SKM-1 (cell line): Measurements from ENCODE around the gene RNF152.
"Not testable (repeated sequence)": the region's sequence is repeated elsewhere in the genome, so short reads cannot be mapped to it uniquely, and the experiment has no call there.

Experiments used
- DNase-seq: peaks from one replicate; lab custom pipeline; 2025; ENCODE audit not compliant: unreplicated experiment; lab: John Stamatoyannopoulos, UW

Gene RNF152

DNA sequence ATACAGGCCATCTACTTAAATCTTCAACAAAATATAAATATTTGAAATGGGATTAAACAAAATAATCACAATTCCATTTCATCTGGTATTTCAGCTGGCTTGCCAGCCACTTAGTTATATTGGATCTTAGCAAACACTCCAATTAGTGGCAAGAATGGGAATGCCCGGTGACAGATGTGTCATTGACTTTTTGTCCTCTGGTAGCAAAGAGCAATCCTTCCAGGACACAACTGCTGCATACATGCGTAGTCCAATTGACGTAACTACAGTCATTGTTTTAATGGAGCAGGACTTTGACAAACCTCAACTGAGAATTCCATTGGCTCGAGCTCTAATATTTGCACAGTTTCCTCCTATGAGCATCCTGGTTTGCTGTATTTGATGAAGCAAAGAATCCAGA is 69.9 kb downstream of the RNF152 start:
- no peak for DNase-seq

DNA sequence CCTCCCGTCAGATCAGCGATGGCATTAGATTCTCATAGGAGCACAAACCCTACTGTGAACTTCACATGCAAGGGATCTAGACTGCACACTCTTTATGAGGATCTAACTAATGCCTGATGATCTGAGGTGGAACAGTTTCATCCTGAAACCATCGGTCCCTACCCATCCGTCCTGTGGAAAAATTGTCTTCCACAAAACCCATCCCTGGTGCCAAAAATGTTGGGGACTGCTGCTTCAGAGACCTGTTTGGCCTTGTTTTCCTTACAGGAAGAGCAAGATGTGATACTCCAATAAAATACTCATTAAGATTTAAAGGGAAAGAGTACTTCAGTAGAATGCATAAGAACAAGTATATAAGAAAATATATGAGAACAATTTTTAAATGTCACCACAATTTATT is 71.1 kb downstream of the RNF152 start:
- no peak for DNase-seq

DNA sequence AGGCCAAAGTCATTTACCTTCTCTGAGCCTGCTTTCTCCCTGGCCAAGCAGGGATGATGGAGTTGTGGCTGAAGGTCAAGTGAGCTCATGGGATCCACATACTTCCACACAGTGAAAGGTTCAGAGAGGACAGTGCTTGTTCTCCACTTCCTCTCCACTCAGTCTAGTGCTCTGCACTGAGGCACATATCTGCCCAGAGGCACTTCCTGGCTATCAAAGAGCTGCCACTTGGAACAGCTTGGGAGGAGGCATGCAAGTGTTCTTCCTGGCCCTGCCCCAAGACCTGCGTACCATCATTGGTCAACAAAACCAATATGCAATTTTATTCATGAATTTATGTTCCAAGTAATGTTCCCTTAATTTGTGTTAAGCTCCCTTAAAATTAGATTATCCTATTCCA is 71.9 kb downstream of the RNF152 start:
- no peak for DNase-seq

DNA sequence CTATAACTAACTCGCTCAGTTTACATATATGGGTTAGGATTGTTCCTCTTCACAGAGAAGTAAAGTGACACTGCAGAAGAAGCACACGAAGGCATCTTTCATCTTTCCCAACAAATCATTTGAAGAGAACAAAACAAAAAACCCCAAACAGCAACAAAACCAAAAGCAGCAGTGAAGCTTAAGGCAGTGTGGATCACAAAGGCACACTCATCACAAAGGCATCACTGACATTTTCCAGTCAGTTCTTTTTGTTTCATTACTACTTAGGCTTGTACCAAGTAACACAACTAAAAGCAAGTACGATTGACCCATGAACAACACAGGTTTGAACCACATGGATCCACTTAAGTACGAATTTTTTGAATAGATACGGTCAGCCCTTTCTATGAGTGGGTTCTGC is 75.7 kb downstream of the RNF152 start:
- DNase-seq, result no peak

DNA sequence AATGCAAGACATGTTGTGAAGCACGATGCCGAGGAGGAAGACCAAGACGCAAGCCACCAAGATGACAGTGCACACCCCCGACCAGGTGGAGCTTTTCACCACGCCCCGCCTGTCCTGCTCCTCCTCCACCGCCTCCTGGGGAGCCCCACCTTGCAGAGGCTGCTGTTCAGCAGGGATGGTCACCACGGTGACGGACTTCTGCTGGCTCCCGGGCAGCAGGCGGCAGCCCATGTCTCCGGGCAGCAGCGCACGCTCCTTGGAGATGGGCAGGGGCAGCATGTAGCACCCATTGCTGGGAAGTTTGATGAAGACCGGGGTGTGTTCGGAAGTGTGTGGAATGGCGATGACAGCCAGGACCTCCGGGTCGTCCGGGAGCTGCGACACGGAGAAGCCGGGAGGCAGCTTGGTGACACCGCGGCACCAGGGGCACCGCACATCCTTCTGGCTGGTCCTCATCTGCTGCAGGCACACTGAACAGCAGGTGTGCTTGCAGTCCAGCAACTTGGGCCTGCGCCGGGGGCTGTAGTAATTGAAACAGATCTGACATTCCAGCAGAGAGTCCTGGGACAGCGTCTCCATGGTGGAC is 76.8 kb downstream of the RNF152 start:
- DNase-seq, result no peak

DNA sequence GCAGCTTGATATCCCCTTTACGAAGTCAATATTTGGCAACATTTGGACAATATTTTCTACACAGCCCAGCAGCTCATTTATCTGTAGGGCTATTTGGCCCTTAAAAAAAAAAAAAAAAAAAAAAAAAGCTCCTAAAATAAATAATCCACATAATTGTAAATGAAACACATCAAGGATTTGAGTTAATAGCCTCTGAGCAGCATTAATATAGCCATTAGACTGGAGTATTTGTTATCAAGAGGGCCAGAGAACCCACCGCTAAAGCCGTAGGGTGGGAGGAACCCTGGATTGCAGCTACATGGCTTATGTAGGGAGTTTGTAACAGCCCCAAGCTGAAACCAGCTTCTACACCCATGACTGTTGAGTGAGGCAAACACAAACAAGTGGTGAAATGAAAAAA is 84.5 kb downstream of the RNF152 start:
- DNase-seq, result no peak

DNA sequence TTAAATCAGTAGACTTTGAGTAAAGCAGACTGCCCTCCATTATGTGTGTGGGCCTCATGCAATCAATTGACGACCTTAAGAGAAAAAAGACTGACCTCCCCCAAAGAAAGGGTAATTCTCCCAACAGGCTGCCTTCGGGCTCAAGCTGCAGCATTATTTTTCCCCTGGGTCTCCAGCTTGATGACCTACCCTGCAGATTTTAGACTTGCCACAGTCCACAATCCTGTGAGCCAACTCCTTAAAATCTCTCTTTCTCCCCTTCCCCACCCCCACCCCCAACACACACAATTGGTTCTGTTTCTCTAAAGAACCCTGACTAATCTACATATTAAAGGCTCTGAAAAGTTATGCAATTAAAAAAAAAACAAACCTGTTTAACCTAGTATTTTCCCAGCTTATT is 89.4 kb downstream of the RNF152 start:
- no peak for DNase-seq

DNA sequence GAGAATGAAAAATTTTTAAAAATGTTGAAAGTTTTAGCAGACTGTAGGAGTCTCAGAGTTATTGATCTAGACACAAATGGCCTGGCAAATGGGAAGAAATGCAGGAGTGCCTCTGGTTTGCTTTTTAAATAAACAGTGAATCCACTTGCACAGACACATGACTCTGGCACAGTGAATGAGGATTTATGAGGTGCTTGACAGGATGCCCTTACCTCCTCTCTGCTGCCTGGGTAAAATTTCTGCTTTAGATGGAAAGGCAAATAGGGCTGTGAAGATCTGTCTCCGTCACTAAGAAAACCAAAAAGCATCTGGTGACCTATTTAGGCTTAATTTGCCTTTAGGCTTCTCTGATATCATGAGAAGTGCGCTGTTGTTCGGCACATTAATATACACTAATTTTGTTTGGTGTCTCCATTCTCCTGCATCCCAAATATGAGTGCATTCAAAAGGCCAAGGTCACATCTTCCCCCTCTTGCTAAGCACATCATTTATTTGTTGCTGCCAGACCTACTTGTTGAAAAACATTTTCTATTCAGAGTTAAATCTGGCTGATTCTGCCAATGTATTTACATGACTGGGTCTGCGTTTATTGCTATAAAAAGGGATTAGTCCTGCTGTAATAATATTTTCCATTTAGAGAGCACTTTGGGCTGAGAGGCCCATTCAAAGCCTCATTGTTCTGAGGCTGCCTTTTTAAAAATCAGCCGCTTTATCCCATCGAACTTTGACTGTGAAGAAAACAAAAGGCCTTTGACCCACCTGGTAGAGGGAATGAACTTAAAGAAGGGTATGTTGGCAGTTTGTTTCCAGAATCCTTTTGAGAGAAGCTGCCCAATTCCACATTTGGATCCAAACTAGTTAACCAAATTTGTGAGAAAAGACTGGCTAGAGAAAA is 94.9 kb downstream of the RNF152 start:
- no peak for DNase-seq

DNA sequence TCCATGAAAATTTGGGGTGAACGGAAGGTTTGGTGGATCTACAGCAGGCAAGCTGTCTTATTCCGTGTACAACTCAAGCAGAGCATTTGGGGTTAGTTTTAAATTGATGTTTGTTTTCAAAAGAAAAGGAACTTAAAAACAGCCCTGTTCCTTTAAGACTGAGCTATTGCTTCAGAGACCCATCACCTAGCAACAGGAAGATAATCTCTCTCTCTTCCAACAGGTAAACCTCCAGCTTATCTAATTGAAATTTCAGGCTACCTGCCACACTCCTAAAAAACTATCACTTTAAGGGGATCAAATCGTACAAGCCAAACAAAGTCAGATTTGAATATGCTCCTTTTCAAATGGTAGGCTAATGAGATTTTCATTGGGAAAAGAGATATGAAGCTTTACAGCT is 101.8 kb downstream of the RNF152 start:
- no peak for DNase-seq

DNA sequence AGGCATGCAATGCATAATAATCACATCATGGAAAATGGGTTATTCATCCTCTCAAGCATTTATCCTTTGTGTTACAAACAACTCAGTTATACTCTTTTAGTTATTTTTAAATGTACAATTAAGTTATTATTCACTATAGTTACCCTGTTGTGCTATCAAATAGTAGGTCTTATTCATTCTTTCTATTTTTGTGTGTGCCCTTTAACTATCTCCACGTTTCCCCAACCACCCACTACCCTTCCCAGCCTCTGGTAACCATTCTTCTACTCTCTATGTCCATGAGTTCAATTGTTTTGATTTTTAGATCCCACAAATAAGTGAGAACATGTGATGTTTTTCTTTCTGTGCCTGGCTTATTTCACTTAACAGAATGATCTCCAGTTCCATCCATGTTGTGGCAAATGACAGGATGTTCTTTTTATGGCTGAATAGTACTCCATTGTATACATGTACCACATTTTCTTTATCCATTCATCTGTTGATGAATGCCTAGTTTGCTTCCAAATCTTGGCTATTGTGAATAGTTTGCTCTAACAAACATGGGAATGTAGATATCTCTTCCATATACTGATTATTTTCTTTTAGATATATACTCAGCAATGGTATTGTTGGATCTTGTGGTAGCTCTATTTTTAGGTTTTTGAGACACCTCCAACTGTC is 105.7 kb downstream of the RNF152 start:
- not testable (repeated sequence) for DNase-seq

DNA sequence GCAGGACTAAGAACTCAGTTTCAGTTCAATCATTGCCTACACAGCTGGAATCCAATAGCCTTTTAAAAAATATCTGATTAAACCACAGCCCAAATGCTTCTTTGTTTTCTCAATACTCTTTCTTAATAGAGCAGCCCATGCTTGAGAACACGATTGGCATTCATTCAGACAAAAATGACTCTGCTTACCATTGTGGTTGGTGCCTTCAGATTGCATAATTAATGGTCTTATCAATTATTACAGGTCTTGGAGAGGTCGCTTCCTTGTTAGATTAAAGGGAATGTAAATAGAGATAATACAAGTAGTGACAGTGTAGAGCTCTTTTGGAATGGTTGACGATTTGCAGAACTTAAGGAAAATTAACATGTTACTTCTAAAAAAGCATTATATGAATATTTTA is 107.2 kb downstream of the RNF152 start:
- DNase-seq, result no peak

DNA sequence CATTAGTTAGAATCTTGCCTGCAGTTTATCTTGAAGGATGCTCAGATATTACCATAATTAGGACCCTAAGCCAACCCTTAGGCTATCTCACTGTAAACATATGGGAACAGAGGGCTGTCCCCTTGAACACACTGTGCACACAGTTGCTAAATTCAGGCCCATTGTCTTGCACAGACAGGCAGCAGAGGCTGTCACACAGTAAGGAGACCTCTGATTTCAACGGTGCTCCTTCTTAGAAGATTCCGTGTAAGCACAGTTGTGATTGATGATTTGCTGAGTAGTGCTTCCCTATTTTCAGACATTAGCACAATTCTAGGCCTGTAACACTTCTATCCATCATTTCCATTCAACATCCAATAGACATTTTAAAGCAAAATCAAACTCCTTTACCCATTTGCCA is 108.0 kb downstream of the RNF152 start:
- DNase-seq, result no peak

DNA sequence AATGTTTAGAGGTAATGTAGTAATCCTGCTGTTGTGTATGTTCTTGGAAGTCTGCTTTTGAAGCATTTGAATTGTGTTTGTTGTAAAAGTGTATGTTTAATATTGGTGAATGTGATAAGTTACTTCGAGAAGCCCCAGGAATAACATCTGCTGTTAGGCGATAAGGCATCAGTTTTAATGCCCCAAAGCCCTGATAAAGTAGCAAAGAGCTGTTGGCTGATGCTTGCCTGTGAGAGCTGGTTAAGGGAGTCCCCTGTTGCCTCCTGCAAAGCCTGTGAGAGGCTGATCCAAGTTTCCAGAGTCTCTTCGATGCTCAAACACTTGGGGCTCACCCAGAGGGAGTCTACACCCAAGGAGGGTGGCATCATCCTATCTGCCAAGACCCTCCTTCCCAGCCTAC is 110.3 kb downstream of the RNF152 start:
- DNase-seq, result no peak

DNA sequence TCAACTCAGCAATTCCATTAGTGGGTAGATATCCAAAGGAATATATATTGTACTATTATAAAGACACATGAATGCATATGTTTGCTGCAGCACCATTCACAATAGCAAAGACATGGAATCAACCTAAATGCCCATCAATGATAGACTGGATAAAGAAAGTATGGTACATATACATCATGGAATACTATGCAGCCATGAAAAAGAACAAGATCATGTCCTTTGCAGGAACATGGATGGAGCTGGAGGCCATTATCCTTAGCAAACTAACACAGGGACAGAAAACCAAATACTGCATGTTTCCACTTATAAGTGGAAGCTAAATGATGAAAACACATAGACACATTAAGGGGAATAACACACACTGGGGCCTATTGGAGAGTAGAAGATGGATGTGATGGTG is 116.6 kb downstream of the RNF152 start:
- DNase-seq, result not testable (repeated sequence)

DNA sequence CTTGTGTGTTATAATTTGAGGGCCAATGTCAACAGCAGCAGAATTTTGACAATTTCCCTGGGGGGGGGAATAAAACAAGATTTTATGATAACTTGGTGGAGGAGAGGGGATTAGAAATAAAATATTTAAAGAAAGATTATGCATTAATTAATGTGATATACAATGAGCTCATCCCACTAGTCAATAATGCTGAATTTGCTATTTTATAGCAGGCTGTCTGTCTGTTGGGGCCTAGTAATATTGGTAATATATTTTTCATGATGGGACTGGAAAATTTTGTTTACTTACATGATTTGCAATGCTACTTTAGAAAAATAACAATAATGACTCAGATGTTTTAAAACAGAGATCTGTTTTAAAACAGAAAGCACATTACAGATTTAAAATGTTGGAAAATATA is 118.0 kb downstream of the RNF152 start:
- DNase-seq, result no peak

DNA sequence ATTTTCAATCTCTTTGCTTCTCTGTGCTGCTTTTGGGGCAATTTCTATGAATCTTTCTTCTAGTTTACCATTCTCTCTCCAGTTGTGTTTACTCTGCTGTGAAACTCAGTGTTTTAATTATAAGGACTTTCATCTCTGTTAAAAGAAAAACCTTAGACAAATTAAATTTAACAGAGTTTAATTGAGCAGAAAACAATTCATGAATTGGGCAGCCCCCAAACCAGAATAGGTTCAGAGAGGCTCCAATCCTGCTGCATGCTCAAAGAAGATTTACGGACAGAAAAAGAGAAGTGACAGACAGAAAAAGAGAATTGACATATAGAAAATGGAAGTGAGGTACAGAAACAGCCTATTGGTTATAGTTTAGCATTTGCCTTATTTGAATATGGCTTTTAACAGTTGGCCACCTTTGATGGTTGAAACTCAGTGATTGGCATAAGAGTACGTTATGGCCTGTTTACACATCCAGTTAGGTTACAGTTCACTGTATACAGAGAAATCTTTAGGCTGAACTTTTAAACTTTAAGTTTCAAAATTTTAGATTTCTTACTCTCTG is 120.4 kb downstream of the RNF152 start:
- no peak for DNase-seq

DNA sequence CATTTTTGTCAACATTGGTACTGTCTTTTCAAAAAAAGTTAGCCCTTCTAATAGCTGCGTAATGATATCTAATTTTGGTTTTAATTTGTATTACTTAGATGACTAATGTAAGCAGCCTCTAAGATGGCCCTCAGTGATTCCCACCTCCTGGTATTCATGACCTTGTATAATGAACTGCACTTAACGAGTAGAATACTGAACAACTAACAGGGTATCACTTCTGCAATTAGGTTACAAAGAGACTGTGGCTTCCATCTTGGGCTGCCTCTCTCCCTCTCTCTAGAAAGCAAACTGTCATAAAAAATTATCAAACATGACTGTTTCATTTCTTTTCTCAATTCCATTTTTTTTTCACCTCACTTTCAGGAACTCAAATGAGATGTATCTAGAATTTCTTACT is 120.9 kb downstream of the RNF152 start:
- DNase-seq, result no peak

DNA sequence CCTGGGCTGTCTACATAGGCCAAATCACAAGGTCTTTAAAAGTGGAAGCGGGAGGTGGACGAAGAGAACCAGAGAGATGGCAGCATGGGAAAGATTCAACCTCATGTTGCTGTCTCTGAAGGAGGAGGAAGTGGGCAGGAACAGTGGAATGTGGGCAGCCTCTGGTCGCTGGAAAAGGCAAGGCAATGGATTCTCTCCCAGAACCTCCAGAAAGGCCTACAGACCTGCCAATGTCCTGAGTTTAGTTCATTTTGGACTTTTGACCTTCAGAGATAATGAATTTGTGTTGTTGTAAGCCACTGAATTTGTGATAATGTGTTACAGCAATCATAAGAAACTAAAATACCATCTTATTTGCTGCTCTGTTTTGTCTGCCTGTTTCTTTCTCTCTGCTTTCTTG is 122.5 kb downstream of the RNF152 start:
- DNase-seq, result no peak

DNA sequence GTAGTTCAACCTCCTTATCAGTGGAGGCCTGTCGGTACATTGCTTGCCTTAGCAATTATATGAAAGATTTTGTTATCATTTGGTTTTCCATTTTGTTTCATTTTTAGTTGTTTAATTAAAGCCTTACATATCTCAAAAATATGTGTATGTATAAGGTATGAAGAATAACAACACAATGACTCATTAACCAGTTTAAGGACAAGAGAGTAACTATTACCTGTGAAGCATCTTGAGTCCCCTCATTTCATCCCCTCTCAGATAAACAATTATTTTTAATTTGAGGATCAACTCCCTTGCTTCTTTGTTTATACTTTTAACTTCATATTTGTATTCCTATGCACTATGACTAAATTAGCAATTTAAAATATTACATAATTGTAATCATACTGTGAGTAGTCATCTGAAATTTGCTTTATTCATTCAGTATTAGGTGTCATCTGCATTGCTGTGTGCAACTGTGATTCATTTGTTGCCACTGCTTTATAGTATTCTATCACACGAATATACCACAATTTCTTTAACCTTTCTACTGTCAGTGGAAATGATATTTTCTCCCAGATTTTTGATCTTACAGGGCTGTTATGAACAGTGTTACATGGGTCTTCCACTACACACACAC is 126.4 kb downstream of the RNF152 start:
- no peak for DNase-seq

DNA sequence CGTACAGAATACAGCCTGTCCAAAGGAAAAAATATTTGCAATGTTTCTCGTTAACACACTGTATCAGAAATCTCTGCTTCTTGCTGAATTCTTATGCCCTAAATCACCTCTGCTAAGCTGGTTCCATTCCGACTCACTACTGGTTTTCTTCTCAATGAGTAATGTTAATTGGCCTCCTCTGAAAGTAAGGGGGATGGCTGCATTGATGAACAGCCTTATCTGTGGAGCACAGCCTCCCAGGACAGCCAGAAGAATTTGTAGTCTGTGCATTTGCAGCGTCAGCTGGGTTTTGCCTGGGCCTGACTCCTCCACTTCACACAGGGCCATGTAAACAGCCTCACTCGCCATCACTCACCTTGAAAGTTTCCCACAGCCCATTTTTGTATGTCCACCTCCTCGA is 127.7 kb downstream of the RNF152 start:
- DNase-seq, result no peak

DNA sequence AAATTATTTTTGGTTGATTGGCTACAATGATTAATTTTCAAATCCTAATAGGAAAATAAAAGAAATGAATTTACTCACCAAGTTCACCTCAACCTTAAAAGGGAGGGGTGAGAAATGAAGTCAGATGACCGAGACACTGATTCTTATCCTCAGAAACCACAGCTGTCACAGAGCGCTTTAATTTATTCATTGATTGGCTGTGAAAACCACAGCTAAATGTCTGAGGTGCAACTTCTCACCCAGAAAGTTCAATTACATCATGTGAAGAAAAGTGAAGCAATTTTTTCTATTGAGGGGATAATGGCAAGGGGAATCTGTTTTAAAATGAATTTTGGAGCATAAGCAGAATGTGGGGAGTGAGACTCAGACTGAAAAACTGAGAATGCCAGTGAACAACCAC is 128.4 kb downstream of the RNF152 start:
- DNase-seq, result no peak

DNA sequence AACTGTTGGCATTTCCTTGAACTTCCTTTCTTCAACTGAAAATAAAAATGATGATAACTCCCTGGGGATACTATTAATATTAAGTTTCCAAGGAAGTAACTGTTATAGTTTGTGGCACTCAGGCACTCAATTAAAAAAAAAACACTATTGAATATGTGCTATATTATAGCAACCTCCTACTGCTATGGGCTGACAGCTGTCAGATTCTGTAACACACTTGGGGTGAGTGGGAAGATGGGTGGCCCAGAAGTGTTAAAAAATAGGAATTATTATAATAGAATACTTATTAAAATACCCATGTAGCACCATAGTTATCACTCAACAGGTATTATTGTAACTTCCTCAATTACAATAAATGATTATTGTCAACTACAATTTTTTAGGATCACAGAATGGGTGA is 130.9 kb downstream of the RNF152 start:
- no peak for DNase-seq
